PC-9 (cell line): ENCODE results near the gene GSG1.

ENCODE experiments used
- CTCF ChIP-seq: fragments of 200-600 bp; sonication (generic); conservative IDR thresholded peaks from 2 replicates; pipeline ENCODE4 v1.6.1; 2017; ENCODE audit warnings: mixed run types, antibody characterized with exemption, mild to moderate bottlenecking, moderate library complexity
- EZH2 ChIP-seq: fragments of 200-600 bp; sonication (generic); IDR thresholded peaks from 2 replicates; pipeline ENCODE4 v1.8.0; 2017; ENCODE audit warnings: antibody characterized with exemption, low read depth

DNA sequence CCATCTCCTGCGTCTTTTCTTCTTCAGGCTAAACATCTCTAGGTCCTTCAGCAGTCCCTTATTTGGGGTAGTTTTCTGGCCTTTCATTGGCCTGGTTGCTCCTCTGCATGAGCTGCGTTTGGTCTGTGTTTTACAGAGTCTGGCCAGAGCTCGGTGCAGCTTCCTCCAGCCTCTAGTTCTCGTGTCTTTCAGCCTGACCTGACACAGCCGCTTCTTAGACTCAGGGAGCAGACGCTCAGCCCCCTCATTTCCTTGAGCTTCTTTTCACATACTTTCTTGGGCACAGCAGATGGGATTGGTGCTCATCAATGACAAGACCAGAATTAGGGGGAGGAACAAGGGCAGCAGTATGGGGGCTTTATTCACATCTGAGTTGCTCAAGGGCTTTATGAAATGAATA, 13.6 kb upstream of the GSG1 start:
- TF ChIP-seq CTCF (no peak), EZH2 (no peak)
